ENCODE measurements around the gene CEP72.
"Not testable (repeated sequence)": the region's sequence is repeated elsewhere in the genome, so short reads cannot be mapped to it uniquely, and the experiment has no call there.

Gene CEP72

DNA sequence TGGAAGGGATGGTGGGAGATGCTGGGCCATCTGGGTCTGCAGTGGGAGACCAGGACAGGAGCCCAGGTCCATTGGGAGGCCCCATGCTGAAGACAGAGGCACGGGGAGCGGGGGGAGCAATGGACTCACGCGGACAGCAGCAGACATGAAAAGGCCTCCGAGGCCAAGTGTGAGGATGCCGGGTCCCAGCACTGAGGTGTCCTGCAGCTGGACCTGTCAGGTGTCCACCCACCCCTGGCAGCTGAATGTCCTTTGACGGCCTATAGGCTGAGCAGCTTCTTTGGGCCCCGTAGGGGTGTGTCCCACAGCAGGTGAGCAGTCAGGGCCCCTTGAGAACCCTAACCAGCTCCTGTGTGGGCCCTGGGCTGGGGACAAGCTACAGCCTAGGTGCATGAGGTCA is 84.1 kb downstream of the CEP72 start:
- not testable (repeated sequence) for H3K27me3 Mint-ChIP-seq, H3K36me3 Mint-ChIP-seq, H3K27ac Mint-ChIP-seq, H3K4me3 Mint-ChIP-seq, H3K4me1 Mint-ChIP-seq, H3K9me3 Mint-ChIP-seq

DNA sequence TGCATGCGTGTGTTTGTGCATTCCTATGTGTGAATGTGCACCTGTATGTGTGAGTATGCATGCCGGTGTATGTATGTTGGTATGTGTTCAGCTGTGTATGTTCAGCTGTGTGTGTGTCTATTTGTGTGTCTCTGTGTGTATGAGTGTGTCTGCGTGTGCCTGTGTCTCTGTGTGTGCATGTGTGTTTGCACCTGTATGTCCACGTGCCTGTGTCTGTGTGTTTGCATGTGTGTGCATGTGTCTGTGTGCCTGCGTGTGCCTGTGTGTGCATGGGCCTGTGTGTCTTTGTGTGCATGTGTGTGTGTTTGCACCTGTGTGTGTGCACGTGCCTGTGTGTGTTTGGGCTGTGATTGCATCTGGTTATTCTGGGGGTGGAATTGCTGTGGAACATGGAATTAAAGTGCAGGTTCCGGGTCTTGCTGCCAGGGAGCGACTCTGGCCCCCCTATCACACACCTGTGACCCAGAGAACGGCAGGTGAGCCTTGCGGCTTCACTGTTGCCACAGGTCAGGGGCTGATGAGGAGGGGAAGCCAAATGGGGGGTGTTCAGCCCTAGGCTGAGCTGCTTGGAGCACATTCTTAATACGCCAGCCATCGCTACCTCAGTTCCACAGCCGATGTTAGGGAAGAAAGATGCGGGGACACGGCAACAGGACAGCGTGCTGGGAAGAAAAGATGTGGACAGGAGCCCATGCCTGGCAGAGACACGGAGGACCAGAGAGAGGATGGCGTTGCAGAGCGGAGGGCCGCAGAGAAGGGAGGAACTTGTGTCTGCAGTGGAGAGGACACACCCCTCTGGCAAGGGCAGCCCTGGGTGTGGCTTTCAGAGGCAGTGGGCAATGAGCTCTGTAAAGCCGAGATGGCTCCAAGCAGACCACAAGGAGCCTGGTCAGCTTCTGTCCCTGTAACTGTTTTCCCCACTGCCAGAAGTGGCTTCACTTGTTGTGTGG is 84.9 kb downstream of the CEP72 start:
- H3K27me3 Mint-ChIP-seq, result not testable (repeated sequence)

More for the DNA sequence above, 84.9 kb downstream of the CEP72 start:
- H3K9me3 Mint-ChIP-seq, H3K4me3 Mint-ChIP-seq, H3K4me1 Mint-ChIP-seq, H3K36me3 Mint-ChIP-seq, H3K27ac Mint-ChIP-seq: not testable (repeated sequence)
